Smooth muscle cell (in vitro differentiated cells): Measurements from ENCODE around the gene MMP10. TPM values are rescaled to one million over a fixed set of nuclear protein-coding genes. Genes with fewer than 3 reads are reported as not detected.

Experiments used
- DNase-seq: peaks from one replicate; lab custom pipeline; 2025; ENCODE audit not compliant: unreplicated experiment; lab: John Stamatoyannopoulos, UW
- H2AFZ ChIP-seq: fragments of 200-600 bp; sonication (generic); 2 replicates; pipeline ENCODE4 v1.6.0; 2016; ENCODE audit warnings: antibody characterized with exemption, low read depth, mild to moderate bottlenecking
- H3F3A ChIP-seq: fragments of 200-600 bp; sonication (generic); 2 replicates; pipeline ENCODE4 v1.6.0; 2017; ENCODE audit warnings: antibody characterized with exemption, low read depth
- H3K27ac ChIP-seq: fragments of 200-600 bp; sonication (generic); 2 replicates; pipeline ENCODE4 v1.5.1; 2016; ENCODE audit warnings: low read depth, mild to moderate bottlenecking
- H3K27me3 ChIP-seq: fragments of 200-600 bp; sonication (generic); 2 replicates; pipeline ENCODE4 v1.6.1; 2016; ENCODE audit warnings: low read depth, mild to moderate bottlenecking
- H3K36me3 ChIP-seq: fragments of 200-600 bp; sonication (generic); 2 replicates; pipeline ENCODE4 v1.5.1; 2016; ENCODE audit warnings: low read depth
- H3K4me1 ChIP-seq: fragments of 200-600 bp; sonication (generic); 2 replicates; pipeline ENCODE4 v1.5.1; 2016; ENCODE audit warnings: low read depth
- H3K4me2 ChIP-seq: fragments of 200-600 bp; sonication (generic); 2 replicates; pipeline ENCODE4 v1.6.0; 2016; ENCODE audit warnings: mild to moderate bottlenecking
- H3K4me3 ChIP-seq: fragments of 200-600 bp; sonication (generic); 2 replicates; pipeline ENCODE4 v1.5.1; 2016; ENCODE audit warnings: mild to moderate bottlenecking
- H3K79me2 ChIP-seq: fragments of 200-600 bp; sonication (generic); 2 replicates; pipeline ENCODE4 v1.6.0; 2016; ENCODE audit warnings: low read depth, mild to moderate bottlenecking
- H3K9ac ChIP-seq: fragments of 200-600 bp; sonication (generic); 2 replicates; pipeline ENCODE4 v1.6.0; 2016; ENCODE audit warnings: low read depth
- H3K9me3 ChIP-seq: fragments of 200-600 bp; sonication (generic); replicated peaks from 2 replicates; pipeline ENCODE4 v1.5.1; 2016; ENCODE audit warnings: low read depth
- H4K20me1 ChIP-seq: fragments of 200-600 bp; sonication (generic); 2 replicates; pipeline ENCODE4 v1.6.0; 2016; ENCODE audit warnings: low read depth
- CTCF ChIP-seq: fragments of 200-600 bp; sonication (generic); IDR thresholded peaks from 2 replicates; pipeline ENCODE4 v1.5.1; 2017; ENCODE audit warnings: borderline replicate concordance, mild to moderate bottlenecking, antibody characterized with exemption; ENCODE audit not compliant: insufficient read depth, poor library complexity, severe bottlenecking
- WGBS: methylation state at CpG from one replicate; pipeline ENCODE4 v1.1.7; 2016; ENCODE audit warnings: low lambda C conversion rate; 5-methylcytosine and 5-hydroxymethylcytosine counted together
- polyA plus RNA-seq: library from polyadenylated mRNA; unstranded; fragments of >200 nt; fragmentation: Nextera tagmentation; extraction: Ambion mirVana; gene quantifications from 2 replicates; pipeline ENCODE4 v1.2.1, GENCODE V29; 2016
- total RNA-seq: library from RNA; depleted of rRNA; stranded (reverse); fragments of >200 nt; gene quantifications from 2 replicates; pipeline ENCODE4 v1.2.3, GENCODE V29; 2014

MMP10 gene
- total and polyA plus RNA-seq, 2 experiments from 2014 or later, result 1.1 to 7.3 TPM

GRCh38 chr11:102793677-102794290 is 13.4 kb upstream of the MMP10 start:
- Histone ChIP-seq H3K27me3 (no peaks in the 10 kb centered on the region), H3K27ac (no peak overlapping the region), H3K4me1 (no peaks in the 10 kb centered on the region), H3K9ac (no peak overlapping the region), H3K36me3 (no peaks in the 10 kb centered on the region), H2AFZ (no peak overlapping the region), H3K79me2 (no peaks in the 10 kb centered on the region), H3F3A (peaks cover 3% of the 10 kb centered on the region), H4K20me1 (no peaks in the 10 kb centered on the region), H3K4me3 (no peak overlapping the region), H3K9me3 (no peaks in the 10 kb centered on the region), H3K4me2 (no peak overlapping the region)
- no peak for TF ChIP-seq CTCF
- WGBS, result 36% methylated on average over 6 of the region's 6 CpGs
- no peak for DNase-seq

GRCh38 chr11:102792604-102793003 is 12.2 kb upstream of the MMP10 start:
- H3K36me3 ChIP-seq, result no peaks in the 10 kb centered on the region
- no peak overlapping the region for H2AFZ ChIP-seq
- H3F3A ChIP-seq, result peaks cover 3% of the 10 kb centered on the region
- no peak overlapping the region for H3K27ac ChIP-seq
- no peak overlapping the region for H3K4me2 ChIP-seq
- no peak for TF ChIP-seq CTCF
- H3K9me3 ChIP-seq, result no peaks in the 10 kb centered on the region
- no peaks in the 10 kb centered on the region for H3K27me3 ChIP-seq
- WGBS, result 66% methylated on average over 5 of the region's 5 CpGs
- H3K4me3 ChIP-seq, result no peak overlapping the region
- H3K79me2 ChIP-seq, result no peaks in the 10 kb centered on the region
- no peaks in the 10 kb centered on the region for H3K4me1 ChIP-seq
- no peak overlapping the region for H3K9ac ChIP-seq
- no peak for DNase-seq
- H4K20me1 ChIP-seq, result no peaks in the 10 kb centered on the region

- no peak for TF ChIP-seq CTCF
- H3F3A ChIP-seq, result peaks cover 3% of the 10 kb centered on the region
- no peaks in the 10 kb centered on the region for H3K9me3 ChIP-seq
- H3K27me3 ChIP-seq, result no peaks in the 10 kb centered on the region
- H2AFZ ChIP-seq, result no peak overlapping the region
- no peaks in the 10 kb centered on the region for H4K20me1 ChIP-seq
- WGBS, result 78% methylated on average over 4 of the region's 4 CpGs
- no peak overlapping the region for H3K4me2 ChIP-seq
- H3K9ac ChIP-seq, result no peak overlapping the region
- H3K4me3 ChIP-seq, result no peak overlapping the region
- H3K36me3 ChIP-seq, result no peaks in the 10 kb centered on the region
- no peaks in the 10 kb centered on the region for H3K4me1 ChIP-seq
- no peak for DNase-seq
- H3K79me2 ChIP-seq, result no peaks in the 10 kb centered on the region
- H3K27ac ChIP-seq, result no peak overlapping the region
These were observed 11.0 kb upstream of the MMP10 start for GRCh38 chr11:102791271-102792036.
